Tibial nerve (tissue), 4 donors: ENCODE results near the gene POSTN.

Experiments
- CTCF ChIP-seq, 5 experiments: fragments of 200-600 bp in 3 of 5; fragments of 450-650 bp in 2 of 5; sonication (generic) in 3 of 5; IDR thresholded peaks; one replicate each; pipeline ENCODE4 v1.5.1; 2016 to 2019; ENCODE audit warnings: antibody characterized with exemption in 5 of 5, mild to moderate bottlenecking in 3 of 5, moderate library complexity in 2 of 5
- EP300 ChIP-seq, 2 donors: sonication (generic); formaldehyde crosslinking; IDR thresholded peaks; one replicate each; pipeline ENCODE4 v1.6.1; 2017; ENCODE audit warnings: antibody characterized with exemption in 2 of 2, mild to moderate bottlenecking in 1 of 2

- TF ChIP-seq EP300 (IDR thresholded peaks at IDR 0.05), result no peak
- no peak for TF ChIP-seq CTCF (IDR thresholded peaks at IDR 0.05)
Measured at GRCh38 chr13:37617173-37617572, 18.6 kb upstream of the POSTN start.
